Stomach (tissue), 9 donors: ENCODE results near the gene DCST1. TPM values are rescaled to one million over a fixed set of nuclear protein-coding genes. Genes with fewer than 3 reads are reported as not detected.
"Not testable (repeated sequence)": the region's sequence is repeated elsewhere in the genome, so short reads cannot be mapped to it uniquely, and the experiment has no call there.

Experiments
- DNase-seq, 2 donors: peaks; one replicate each; pipeline versions ENCODE4 v3.0.0 to v3.0.0-alpha.2; 2013 to 2019
- H3K27ac ChIP-seq, 5 donors: fragments of 200-600 bp in 4 of 5; sonication (generic) in 4 of 5; one replicate each; pipeline ENCODE4 v1.5.1; 2013 to 2019; ENCODE audit warnings: mild to moderate bottlenecking in 1 of 5, moderate library complexity in 1 of 5
- H3K27me3 ChIP-seq, 3 donors: fragments of 200-600 bp; sonication (generic); one replicate each; pipeline ENCODE4 v1.5.1; 2017 to 2019; ENCODE audit warnings: mixed run types in 1 of 3
- H3K36me3 ChIP-seq, 4 donors: fragments of 200-600 bp; sonication (generic); 1 replicate in 3 of 4; 2 replicates in 1 of 4; pipeline ENCODE4 v1.5.1; 2016 to 2019
- H3K4me1 ChIP-seq, 4 donors: fragments of 200-600 bp; sonication (generic); one replicate each; pipeline ENCODE4 v1.5.1; 2016 to 2019
- H3K4me3 ChIP-seq, 4 donors: fragments of 200-600 bp; sonication (generic) in 3 of 4; one replicate each; pipeline ENCODE4 v1.5.1; 2016 to 2019; ENCODE audit warnings: mild to moderate bottlenecking in 1 of 4
- H3K9me3 ChIP-seq, 4 donors: fragments of 200-600 bp; sonication (generic); one replicate each; pipeline ENCODE4 v1.5.1; 2016 to 2019
- EP300 ChIP-seq: sonication (generic); formaldehyde crosslinking; IDR thresholded peaks from one replicate; pipeline ENCODE4 v1.6.1; 2017; ENCODE audit warnings: antibody characterized with exemption
- POLR2A ChIP-seq, 4 donors: fragments of 450-650 bp; IDR thresholded peaks; one replicate each; pipeline ENCODE4 v1.6.1; 2016; ENCODE audit warnings: antibody characterized with exemption in 4 of 4, control low read depth in 2 of 4, mild to moderate bottlenecking in 1 of 4, moderate library complexity in 1 of 4
- POLR2AphosphoS5 ChIP-seq, 3 donors: sonication (generic); formaldehyde crosslinking; IDR thresholded peaks; one replicate each; pipeline ENCODE4 v1.6.1; 2016; ENCODE audit warnings: antibody characterized with exemption in 3 of 3
- WGBS, 5 donors: extraction: QIAGEN DNeasy Blood & Tissue Kit in 3 of 5; methylation state at CpG; one replicate each; pipeline versions ENCODE4 v1.1.5 to v1.1.7; 2013 to 2018; 5-methylcytosine and 5-hydroxymethylcytosine counted together
- intact Hi-C: fragments of 100-400 bp; cut with DNase I; formaldehyde crosslinking; loops from one replicate; pipeline ENCODE4 v1.15.1; 2023; ENCODE audit warnings: low total_unique reads
- polyA plus RNA-seq, 3 donors: library from polyadenylated mRNA; stranded (reverse); fragments of 200-250 nt; gene quantifications; one replicate each; pipeline ENCODE4 v1.2.3, GENCODE V29; 2013
- total RNA-seq, 5 donors: library from RNA; depleted of rRNA; stranded (reverse); fragments of >200 nt; gene quantifications; one replicate each; pipeline versions ENCODE4 v1.1.0 to v1.2.3, GENCODE V29; 2014 to 2016
- TF ChIP-seq, protein P1 (sequence below), 7 experiments: fragments of 450-650 bp in 4 of 7; fragments of 200-600 bp in 3 of 7; sonication (generic) in 3 of 7; IDR thresholded peaks; one replicate each; pipeline ENCODE4 v1.5.1; 2016 to 2019; ENCODE audit warnings: antibody characterized with exemption in 7 of 7, control low read depth in 2 of 7, mild to moderate bottlenecking in 1 of 7
- donor health status: healthy with polysubstance abuse.
- donor health status: Bipolar disorder and iron deficiency.
- donor health status: healthy.

The DCST1 gene
- total and polyA plus RNA-seq, 8 donors, result 0.13 to 0.89 (median 0.18) TPM; not detected in 5

- Histone ChIP-seq H3K4me1 (peaks cover 17 to 42% (median 26%) of the 10 kb centered on the region in 4 donors), H3K4me3 (no peak overlapping the region), H3K36me3 (peaks cover 0 to 33% (median 29%) of the 10 kb centered on the region in 4 donors), H3K9me3 (no peaks in the 10 kb centered on the region), H3K27me3 (no peaks in the 10 kb centered on the region), H3K27ac (peak overlapping the region in 2 of 5 donors; percentile 15 to 23)
- intact Hi-C loops, result no loop called here
- TF ChIP-seq, protein P1, sequence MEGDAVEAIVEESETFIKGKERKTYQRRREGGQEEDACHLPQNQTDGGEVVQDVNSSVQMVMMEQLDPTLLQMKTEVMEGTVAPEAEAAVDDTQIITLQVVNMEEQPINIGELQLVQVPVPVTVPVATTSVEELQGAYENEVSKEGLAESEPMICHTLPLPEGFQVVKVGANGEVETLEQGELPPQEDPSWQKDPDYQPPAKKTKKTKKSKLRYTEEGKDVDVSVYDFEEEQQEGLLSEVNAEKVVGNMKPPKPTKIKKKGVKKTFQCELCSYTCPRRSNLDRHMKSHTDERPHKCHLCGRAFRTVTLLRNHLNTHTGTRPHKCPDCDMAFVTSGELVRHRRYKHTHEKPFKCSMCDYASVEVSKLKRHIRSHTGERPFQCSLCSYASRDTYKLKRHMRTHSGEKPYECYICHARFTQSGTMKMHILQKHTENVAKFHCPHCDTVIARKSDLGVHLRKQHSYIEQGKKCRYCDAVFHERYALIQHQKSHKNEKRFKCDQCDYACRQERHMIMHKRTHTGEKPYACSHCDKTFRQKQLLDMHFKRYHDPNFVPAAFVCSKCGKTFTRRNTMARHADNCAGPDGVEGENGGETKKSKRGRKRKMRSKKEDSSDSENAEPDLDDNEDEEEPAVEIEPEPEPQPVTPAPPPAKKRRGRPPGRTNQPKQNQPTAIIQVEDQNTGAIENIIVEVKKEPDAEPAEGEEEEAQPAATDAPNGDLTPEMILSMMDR (IDR thresholded peaks at IDR 0.05), result no peak
- TF ChIP-seq POLR2A (IDR thresholded peaks at IDR 0.05) (no peak), EP300 (no peak), POLR2AphosphoS5 (IDR thresholded peaks at IDR 0.05) (no peak)
- WGBS, 5 donors, result 35 to 55% (median 44%) methylated on average over 2 to 3 of the region's 3 CpGs
- no peak for DNase-seq
These were observed 39.0 kb upstream of the DCST1 start for GRCh38 chr1:154994591-154994990.

DNA sequence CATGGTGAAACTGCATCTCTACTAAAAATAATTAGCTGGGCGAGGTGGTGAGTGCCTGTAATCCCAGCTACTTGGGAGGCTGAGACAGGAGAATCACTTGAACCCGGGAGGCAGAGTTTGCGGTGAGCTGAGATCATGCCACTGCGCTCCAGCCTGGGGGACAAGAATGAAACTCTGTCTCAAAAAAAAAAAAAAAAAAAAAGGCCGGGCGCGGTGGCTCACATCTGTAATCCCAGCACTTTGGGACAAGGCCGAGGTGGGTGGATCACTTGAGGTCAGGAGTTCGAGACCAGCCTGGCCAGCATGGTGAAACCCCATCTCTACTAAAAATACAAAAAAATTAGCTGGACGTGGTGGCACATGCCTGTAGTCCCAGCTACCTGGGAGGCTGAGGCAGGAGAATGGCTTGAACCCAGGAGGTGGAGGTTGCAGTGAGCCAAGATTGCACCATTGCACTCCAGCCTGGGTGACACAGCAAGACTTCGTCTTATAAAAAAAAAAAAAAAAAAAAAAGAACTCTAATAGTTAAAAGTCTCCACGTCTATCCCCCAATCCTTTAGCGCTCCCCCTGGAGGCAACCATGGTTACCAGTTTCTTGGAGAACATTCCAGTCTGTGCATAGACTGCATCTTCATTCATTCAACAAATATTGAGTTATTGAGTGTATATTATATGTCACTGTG is 38.2 kb upstream of the DCST1 start:
- H3K27me3 ChIP-seq, H3K9me3 ChIP-seq, intact Hi-C loops, H3K4me3 ChIP-seq, H3K27ac ChIP-seq: not testable (repeated sequence)
- H3K4me1 ChIP-seq, result peaks cover 25 to 51% (median 33%) of the 10 kb centered on the region in 4 donors
- WGBS, 5 donors, result 53 to 66% (median 57%) methylated on average over 12 to 13 of the region's 13 CpGs
- peak; percentile 59 to 83 for DNase-seq
- peaks cover 0 to 25% (median 21%) of the 10 kb centered on the region in 4 donors for H3K36me3 ChIP-seq
- TF ChIP-seq POLR2AphosphoS5 (IDR thresholded peaks at IDR 0.05), result peak in 1 of 3 donors; percentile 46
- TF ChIP-seq, protein P1 (IDR thresholded peaks at IDR 0.05), result peak in 3 of 7 experiments; percentile 28 to 39 (median 30)

GRCh38 chr1:154996966-154997701 is 36.5 kb upstream of the DCST1 start:
- 79 to 88% (median 85%) methylated on average over 15 of the region's 15 CpGs for WGBS, 5 donors
- no peak for DNase-seq
- TF ChIP-seq, protein P1 (IDR thresholded peaks at IDR 0.05), result no peak
- no peak for TF ChIP-seq POLR2AphosphoS5 (IDR thresholded peaks at IDR 0.05)
- no peak for TF ChIP-seq EP300
- TF ChIP-seq POLR2A (IDR thresholded peaks at IDR 0.05), result no peak
- H3K27me3 ChIP-seq, result no peaks in the 10 kb centered on the region
- no peak overlapping the region for H3K4me3 ChIP-seq
- intact Hi-C loops, result no loop called here
- H3K9me3 ChIP-seq, result no peaks in the 10 kb centered on the region
- peaks cover 25 to 51% (median 33%) of the 10 kb centered on the region in 4 donors for H3K4me1 ChIP-seq
- peaks cover 0 to 9% (median 8%) of the 10 kb centered on the region in 4 donors for H3K36me3 ChIP-seq
- H3K27ac ChIP-seq, result no peak overlapping the region

GRCh38 chr1:154998201-154998780 is 35.3 kb upstream of the DCST1 start:
- TF ChIP-seq POLR2A (IDR thresholded peaks at IDR 0.05), result no peak
- TF ChIP-seq, protein P1 (IDR thresholded peaks at IDR 0.05), result no peak
- TF ChIP-seq EP300, result no peak
- TF ChIP-seq POLR2AphosphoS5 (IDR thresholded peaks at IDR 0.05), result no peak
- DNase-seq, result no peak
- H3K4me3 ChIP-seq, result no peak overlapping the region
- peak overlapping the region in 1 of 5 donors; percentile 99 for H3K27ac ChIP-seq
- H3K4me1 ChIP-seq, result peaks cover 25 to 51% (median 33%) of the 10 kb centered on the region in 4 donors
- no peaks in the 10 kb centered on the region for H3K9me3 ChIP-seq
- no peaks in the 10 kb centered on the region for H3K36me3 ChIP-seq
- 69 to 83% (median 76%) methylated on average over 15 to 16 of the region's 16 CpGs for WGBS, 5 donors
- intact Hi-C loops, result no loop called here
- H3K27me3 ChIP-seq, result no peaks in the 10 kb centered on the region
